B cell (primary cell): Measurements from ENCODE around the gene RNF7. TPM values are rescaled to one million over a fixed set of nuclear protein-coding genes. Genes with fewer than 3 reads are reported as not detected.

Experiments
- ATAC-seq: fragments of 200-7000 bp; cut with Tn5 transposase; one replicate; pipeline ENCODE4 v1.10.0; 2021; ENCODE audit warnings: low read depth, mild to moderate bottlenecking, moderate number of reproducible peaks, moderate library complexity
- CTCF ChIA-PET: fragments of 350-600 bp; sonication (Branson Sonifier 250); formaldehyde crosslinking; loops from one replicate; lab custom pipeline; 2021; ENCODE audit warnings: antibody characterized with exemption, inconsistent platforms; lab: Charles Lee
- POLR2A ChIA-PET: fragments of 350-600 bp; sonication (Branson Sonifier 250); formaldehyde crosslinking; loops from one replicate; lab custom pipeline; 2021; ENCODE audit warnings: antibody characterized with exemption; lab: Charles Lee
- DNase-seq: peaks from one replicate; pipeline ENCODE4 v3.0.0; 2013
- H2AFZ ChIP-seq: 2 replicates; pipeline ENCODE4 v1.6.1; 2012; ENCODE audit warnings: mild to moderate bottlenecking, low read depth, low read length; ENCODE audit not compliant: insufficient read depth, poor library complexity, severe bottlenecking
- H3K27ac ChIP-seq, 2 donors: 1 replicate in 1 of 2; 2 replicates in 1 of 2; pipeline ENCODE4 v1.5.1; 2012 to 2013; ENCODE audit warnings: low read length in 2 of 2, mild to moderate bottlenecking in 2 of 2, moderate library complexity in 1 of 2
- H3K27me3 ChIP-seq, 4 experiments: fragments of 200-600 bp in 1 of 4; sonication (generic) in 1 of 4; replicated peaks in 1 of 4; 1 replicate in 2 of 4; 2 replicates in 2 of 4; pipeline versions ENCODE4 v1.6.1 to v1.7.0; 2013 to 2016; ENCODE audit warnings: low read length in 3 of 4, mild to moderate bottlenecking in 2 of 4, mixed read lengths in 1 of 4, moderate library complexity in 1 of 4; ENCODE audit not compliant: insufficient read depth in 4 of 4, control insufficient read depth in 3 of 4; ENCODE audit errors: control extremely low read depth in 1 of 4
- H3K36me3 ChIP-seq, 2 experiments: replicated peaks in 1 of 2; 1 replicate in 1 of 2; 2 replicates in 1 of 2; pipeline versions ENCODE4 v1.6.1 to v1.7.1; 2013; ENCODE audit warnings: low read length in 1 of 2; ENCODE audit not compliant: insufficient read depth in 2 of 2, control insufficient read depth in 1 of 2; ENCODE audit errors: control extremely low read depth in 1 of 2, extremely low read depth in 1 of 2
- H3K4me1 ChIP-seq, 2 donors: fragments of 200-600 bp in 1 of 2; sonication (generic) in 1 of 2; 1 replicate in 1 of 2; 2 replicates in 1 of 2; pipeline versions ENCODE4 v1.5.1 to v1.6.1; 2013 to 2017; ENCODE audit warnings: low read length in 2 of 2; ENCODE audit not compliant: control insufficient read depth in 2 of 2, insufficient read depth in 2 of 2
- H3K4me2 ChIP-seq: replicated peaks from 2 replicates; pipeline ENCODE3; 2012; ENCODE audit warnings: mild to moderate bottlenecking, low read depth, low read length; ENCODE audit not compliant: poor library complexity, severe bottlenecking
- H3K4me3 ChIP-seq, 5 experiments: fragments of 200-600 bp in 1 of 5; sonication (generic) in 1 of 5; 1 replicate in 3 of 5; 2 replicates in 2 of 5; pipeline versions ENCODE4 v1.5.1 to v1.7.0; 2011 to 2016; ENCODE audit warnings: low read length in 4 of 5, mild to moderate bottlenecking in 4 of 5, low read depth in 2 of 5, control low read depth in 1 of 5, moderate library complexity in 1 of 5; ENCODE audit not compliant: insufficient read depth in 1 of 5; ENCODE audit errors: control extremely low read depth in 1 of 5, extremely low read depth in 1 of 5
- H3K79me2 ChIP-seq: fragments of 200-600 bp; sonication (generic); one replicate; pipeline ENCODE4 v1.6.0; 2016; ENCODE audit warnings: low read length; ENCODE audit not compliant: control insufficient read depth, insufficient read depth
- H3K9ac ChIP-seq: fragments of 200-600 bp; sonication (generic); 2 replicates; pipeline ENCODE4 v1.6.1; 2017; ENCODE audit warnings: mild to moderate bottlenecking, low read length, moderate library complexity
- H3K9me3 ChIP-seq, 3 donors: one replicate each; pipeline versions ENCODE4 v1.6.1 to v1.7.1; 2013; ENCODE audit warnings: low read length in 2 of 3; ENCODE audit not compliant: control insufficient read depth in 2 of 3, insufficient read depth in 1 of 3; ENCODE audit errors: control extremely low read depth in 1 of 3
- H4K20me1 ChIP-seq: 2 replicates; pipeline ENCODE4 v1.6.0; 2012; ENCODE audit warnings: mild to moderate bottlenecking, low read length; ENCODE audit not compliant: insufficient read depth, control insufficient read depth, poor library complexity, severe bottlenecking
- H3K27ac Mint-ChIP-seq: one replicate; pipeline ENCODE4 v1.8.0; 2021; ENCODE audit warnings: mixed read lengths
- H3K27me3 Mint-ChIP-seq: one replicate; pipeline ENCODE4 v1.8.0; 2021; ENCODE audit warnings: mixed read lengths
- H3K4me1 Mint-ChIP-seq: one replicate; pipeline ENCODE4 v1.8.0; 2021; ENCODE audit warnings: mixed read lengths
- H3K4me3 Mint-ChIP-seq: one replicate; pipeline ENCODE4 v1.8.0; 2021; ENCODE audit warnings: mixed read lengths
- H3K9me3 Mint-ChIP-seq: one replicate; pipeline ENCODE4 v1.8.0; 2022; ENCODE audit warnings: mixed read lengths; ENCODE audit not compliant: insufficient read depth
- EZH2 ChIP-seq: IDR thresholded peaks from 2 replicates; pipeline ENCODE4 v1.6.1; 2012; ENCODE audit warnings: borderline replicate concordance, low read depth, mild to moderate bottlenecking, moderate library complexity, low read length; ENCODE audit not compliant: insufficient read depth, poor library complexity, severe bottlenecking
- WGBS: methylation state at CpG from one replicate; pipeline ENCODE4 v1.1.5; 2013; ENCODE audit warnings: missing lambda C conversion rate; ENCODE audit not compliant: insufficient coverage; 5-methylcytosine and 5-hydroxymethylcytosine counted together
- intact Hi-C: fragments of 100-400 bp; cut with micrococcal nuclease; formaldehyde crosslinking; loops from one replicate; pipeline ENCODE4 v1.10.0; 2022
- polyA minus RNA-seq: library from RNA; depleted of rRNA, polyadenylated mRNA; stranded (reverse); fragments of >200 nt; gene quantifications from 2 replicates; pipeline ENCODE4 v1.2.3, GENCODE V29; 2012
- polyA plus RNA-seq: library from polyadenylated mRNA; depleted of rRNA; stranded (reverse); fragments of >200 nt; gene quantifications from 2 replicates; pipeline ENCODE4 v1.2.3, GENCODE V29; 2012
- total RNA-seq, 2 donors: library from RNA; stranded (reverse); fragments of 120-200 nt in 1 of 2; gene quantifications; 1 replicate in 1 of 2; 2 replicates in 1 of 2; pipeline versions ENCODE4 v1.2.3 to v1.2.4, GENCODE V29; 2013 to 2022
- TF ChIP-seq, protein P1 (sequence below): fragments of 200-600 bp; IDR thresholded peaks from one replicate; pipeline ENCODE4 v1.8.0; 2022; ENCODE audit warnings: antibody characterized with exemption, mild to moderate bottlenecking

RNF7 gene
- total RNA-seq (40.9 and 47.2 TPM in 2 replicates), polyA plus RNA-seq (37.3 and 38.0 TPM in 2 replicates), polyA minus RNA-seq (5.7 and 15.1 TPM in 2 replicates)
- 53.4 TPM for total RNA-seq (2013)

DNA sequence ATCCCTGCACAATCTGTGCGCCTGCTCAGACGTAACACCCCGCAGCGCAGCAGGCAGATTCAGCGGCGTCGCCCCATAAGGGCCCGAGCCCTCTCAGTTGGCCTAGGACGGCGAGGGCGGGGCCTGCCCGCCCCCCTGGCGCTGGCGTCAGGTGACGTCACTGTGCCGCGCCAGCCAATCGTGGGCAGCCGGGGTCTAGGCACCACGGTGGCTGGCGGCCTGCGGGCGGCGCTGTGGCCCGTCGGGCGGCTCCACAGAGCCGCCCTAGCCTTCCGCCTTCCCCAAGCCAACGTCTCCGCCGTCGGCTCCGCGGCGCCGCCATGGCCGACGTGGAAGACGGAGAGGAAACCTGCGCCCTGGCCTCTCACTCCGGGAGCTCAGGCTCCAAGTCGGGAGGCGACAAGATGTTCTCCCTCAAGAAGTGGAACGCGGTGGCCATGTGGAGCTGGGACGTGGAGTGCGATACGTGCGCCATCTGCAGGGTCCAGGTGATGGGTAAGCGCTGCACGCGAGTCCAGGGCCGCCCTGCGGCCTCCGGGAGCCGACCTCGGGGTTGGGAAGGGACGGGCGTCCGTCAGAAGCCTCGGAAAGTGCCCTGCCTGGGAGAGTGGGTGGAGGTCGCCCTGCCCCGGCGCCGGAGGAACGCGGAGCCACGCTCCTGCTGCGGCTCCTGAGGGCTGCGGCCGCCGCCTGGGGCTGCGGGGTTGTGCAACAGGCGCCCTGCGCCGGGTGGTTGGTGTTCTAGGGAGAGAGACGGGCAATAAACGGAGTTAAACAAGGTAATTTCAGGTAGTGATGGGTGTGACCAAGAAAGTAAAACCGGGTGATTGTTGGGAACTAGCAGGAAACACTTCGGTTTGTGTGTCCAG is at the start of gene RNF7:
RNF7 (plus strand) TSS at position 277 of the 869 bp plus-strand sequence; CDS start at position 321, 44 bp downstream.
- Histone ChIP-seq H3K27ac (peak within 1 kb of the TSS; percentile 81 to 87), H3K4me2 (peak within 1 kb of the TSS; percentile 78), H3K27me3 (no peaks in the 10 kb centered on the region), H3K9ac (peak within 1 kb of the TSS; percentile 95), H4K20me1 (peaks cover 19% of the 10 kb centered on the region), H2AFZ (peak within 1 kb of the TSS; percentile 81), H3K9me3 (no peaks in the 10 kb centered on the region), H3K4me3 (peak within 1 kb of the TSS; percentile 93 to 99 (median 95)), H3K79me2 (peaks cover 51% of the 10 kb centered on the region), H3K4me1 (peaks cover 23 to 30% of the 10 kb centered on the region in 2 donors), H3K36me3 (peaks cover 0 to 3% of the 10 kb centered on the region in 2 experiments)
- TF ChIP-seq, protein P1, sequence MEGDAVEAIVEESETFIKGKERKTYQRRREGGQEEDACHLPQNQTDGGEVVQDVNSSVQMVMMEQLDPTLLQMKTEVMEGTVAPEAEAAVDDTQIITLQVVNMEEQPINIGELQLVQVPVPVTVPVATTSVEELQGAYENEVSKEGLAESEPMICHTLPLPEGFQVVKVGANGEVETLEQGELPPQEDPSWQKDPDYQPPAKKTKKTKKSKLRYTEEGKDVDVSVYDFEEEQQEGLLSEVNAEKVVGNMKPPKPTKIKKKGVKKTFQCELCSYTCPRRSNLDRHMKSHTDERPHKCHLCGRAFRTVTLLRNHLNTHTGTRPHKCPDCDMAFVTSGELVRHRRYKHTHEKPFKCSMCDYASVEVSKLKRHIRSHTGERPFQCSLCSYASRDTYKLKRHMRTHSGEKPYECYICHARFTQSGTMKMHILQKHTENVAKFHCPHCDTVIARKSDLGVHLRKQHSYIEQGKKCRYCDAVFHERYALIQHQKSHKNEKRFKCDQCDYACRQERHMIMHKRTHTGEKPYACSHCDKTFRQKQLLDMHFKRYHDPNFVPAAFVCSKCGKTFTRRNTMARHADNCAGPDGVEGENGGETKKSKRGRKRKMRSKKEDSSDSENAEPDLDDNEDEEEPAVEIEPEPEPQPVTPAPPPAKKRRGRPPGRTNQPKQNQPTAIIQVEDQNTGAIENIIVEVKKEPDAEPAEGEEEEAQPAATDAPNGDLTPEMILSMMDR, result peak; percentile 85
- TF ChIP-seq EZH2, result no peak
- Mint-ChIP-seq H3K9me3 (no peaks in the 10 kb centered on the region), H3K27ac (peak within 1 kb of the TSS; percentile 97), H3K4me3 (peak within 1 kb of the TSS; percentile 90), H3K27me3 (no peaks in the 10 kb centered on the region), H3K4me1 (peaks cover 44% of the 10 kb centered on the region)
- ChIA-PET CTCF (interaction anchor here (0.7 to 3.6 kb wide), 16 partner anchors 13 to 711 kb away, joined by 3 to 24 read pairs (median 3); partner anchors contain the start of gene ATP1B3), POLR2A (interaction anchor here (0.6 to 1.7 kb wide), 6 partner anchors 10 to 507 kb away, joined by 3 to 11 read pairs (median 4); partner anchors contain the start of genes ATP1B3 and PXYLP1)
- under 1% methylated on average over 80 of the region's 81 CpGs for WGBS
- intact Hi-C loops, result loop anchor here (1.0 to 5.0 kb wide), 15 partner anchors 58 to 1264 kb away; partner anchors contain the start of genes ATP1B3, ATR, PXYLP1 and RASA2
- DNase-seq, result peak; percentile 98
- ATAC-seq, result peak; percentile 95
